Gastrocnemius medialis (tissue), 4 donors: ENCODE results near the gene PRDM5.

Experiments used
- POLR2A ChIP-seq, 2 donors: fragments of 450-650 bp; IDR thresholded peaks; one replicate each; pipeline ENCODE4 v1.6.1; 2017; ENCODE audit warnings: antibody characterized with exemption in 2 of 2, mild to moderate bottlenecking in 2 of 2, moderate library complexity in 2 of 2
- TF ChIP-seq, protein P1 (sequence below), 5 experiments: fragments of 450-650 bp in 3 of 5; fragments of 200-600 bp in 2 of 5; sonication (generic) in 2 of 5; IDR thresholded peaks in 4 of 5; conservative IDR thresholded peaks in 1 of 5; 1 replicate in 4 of 5; 2 replicates in 1 of 5; pipeline ENCODE4 v1.5.1; 2016 to 2019; ENCODE audit warnings: antibody characterized with exemption in 5 of 5, mild to moderate bottlenecking in 3 of 5, moderate library complexity in 3 of 5

DNA sequence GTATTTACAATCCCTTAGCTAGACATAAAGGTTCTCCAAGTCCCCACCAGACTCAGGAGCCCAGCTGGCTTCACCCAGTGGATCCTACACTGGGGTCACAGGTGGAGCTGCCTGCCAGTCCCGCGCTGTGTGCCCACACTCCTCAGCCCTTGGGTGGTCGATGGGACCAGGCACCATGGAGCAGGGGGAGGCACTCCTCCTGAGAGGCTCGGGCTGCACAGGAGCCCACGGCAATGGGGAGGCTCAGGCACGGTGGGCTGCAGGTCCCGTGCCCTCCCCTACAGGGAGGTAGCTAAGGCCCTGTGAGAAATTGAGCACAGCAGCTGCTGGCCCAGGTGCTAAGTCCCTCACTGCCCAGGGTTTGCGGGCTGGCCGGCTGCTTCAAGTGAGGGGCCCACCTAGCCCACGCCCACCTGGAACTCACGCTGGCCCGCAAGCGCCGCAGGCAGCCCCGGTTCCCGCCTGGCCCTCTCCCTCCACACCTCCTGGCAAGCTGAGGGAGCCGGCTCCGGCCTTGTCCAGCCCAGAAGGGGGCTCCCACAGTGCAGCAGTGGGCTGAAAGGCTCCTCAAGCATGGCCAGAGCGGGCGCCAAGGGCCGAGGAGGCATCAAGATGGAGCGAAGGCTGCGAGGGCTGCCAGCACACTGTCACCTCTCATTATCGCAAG, 113.9 kb downstream of the PRDM5 start:
- TF ChIP-seq, protein P1, sequence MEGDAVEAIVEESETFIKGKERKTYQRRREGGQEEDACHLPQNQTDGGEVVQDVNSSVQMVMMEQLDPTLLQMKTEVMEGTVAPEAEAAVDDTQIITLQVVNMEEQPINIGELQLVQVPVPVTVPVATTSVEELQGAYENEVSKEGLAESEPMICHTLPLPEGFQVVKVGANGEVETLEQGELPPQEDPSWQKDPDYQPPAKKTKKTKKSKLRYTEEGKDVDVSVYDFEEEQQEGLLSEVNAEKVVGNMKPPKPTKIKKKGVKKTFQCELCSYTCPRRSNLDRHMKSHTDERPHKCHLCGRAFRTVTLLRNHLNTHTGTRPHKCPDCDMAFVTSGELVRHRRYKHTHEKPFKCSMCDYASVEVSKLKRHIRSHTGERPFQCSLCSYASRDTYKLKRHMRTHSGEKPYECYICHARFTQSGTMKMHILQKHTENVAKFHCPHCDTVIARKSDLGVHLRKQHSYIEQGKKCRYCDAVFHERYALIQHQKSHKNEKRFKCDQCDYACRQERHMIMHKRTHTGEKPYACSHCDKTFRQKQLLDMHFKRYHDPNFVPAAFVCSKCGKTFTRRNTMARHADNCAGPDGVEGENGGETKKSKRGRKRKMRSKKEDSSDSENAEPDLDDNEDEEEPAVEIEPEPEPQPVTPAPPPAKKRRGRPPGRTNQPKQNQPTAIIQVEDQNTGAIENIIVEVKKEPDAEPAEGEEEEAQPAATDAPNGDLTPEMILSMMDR (IDR thresholded peaks at IDR 0.05 in 4 of 5, conservative IDR thresholded peaks at IDR 0.05 in 1 of 5): no peak
- no peak for TF ChIP-seq POLR2A (IDR thresholded peaks at IDR 0.05)
